A673 (cell line): ENCODE measurements around the gene RPE65. TPM values are rescaled to one million over a fixed set of nuclear protein-coding genes. Genes with fewer than 3 reads are reported as not detected.
A peak's percentile ranks its signal among the peaks of the same experiment; 100 is the strongest.

ENCODE experiments used
- BruUV-seq: library from RNA; stranded (reverse); fragments of 400-500 nt; replicated peaks from 2 replicates; lab custom pipeline; 2021; lab: Mats Ljungman, UMichigan
- CTCF ChIA-PET: fragments of 300-600 bp; sonication (Branson Sonifier 250); formaldehyde crosslinking; loops from one replicate; lab custom pipeline; 2022; ENCODE audit warnings: antibody characterized with exemption; lab: Charles Lee
- POLR2A ChIA-PET: fragments of 300-600 bp; sonication (Branson Sonifier 250); formaldehyde crosslinking; loops from one replicate; lab custom pipeline; 2022; ENCODE audit warnings: antibody characterized with exemption; ENCODE audit not compliant: low non-redundant PET; lab: Charles Lee
- DNase-seq: peaks from one replicate; pipeline ENCODE4 v3.0.0-alpha.2; 2015; ENCODE audit warnings: low spot score
- H3K27ac ChIP-seq: fragments of 200-600 bp; sonication (generic); 2 replicates; pipeline ENCODE4 v1.5.1; 2016; ENCODE audit warnings: mixed run types, low read depth, mild to moderate bottlenecking, mixed read lengths, antibody characterized with exemption, low read length; ENCODE audit not compliant: poor library complexity, severe bottlenecking
- H3K27me3 ChIP-seq: fragments of 200-600 bp; sonication (generic); replicated peaks from 2 replicates; pipeline ENCODE4 v1.6.1; 2017; ENCODE audit warnings: mixed run types, low read depth, mild to moderate bottlenecking, mixed read lengths, antibody characterized with exemption, low read length; ENCODE audit not compliant: insufficient read depth, poor library complexity
- H3K36me3 ChIP-seq: fragments of 200-600 bp; sonication (generic); 2 replicates; pipeline ENCODE4 v1.6.1; 2016; ENCODE audit warnings: mixed run types, mild to moderate bottlenecking, mixed read lengths, antibody characterized with exemption, low read length; ENCODE audit not compliant: insufficient read depth, poor library complexity, severe bottlenecking
- H3K4me1 ChIP-seq: fragments of 200-600 bp; sonication (generic); 2 replicates; pipeline ENCODE4 v1.6.1; 2017; ENCODE audit warnings: mixed run types, mild to moderate bottlenecking, mixed read lengths, antibody characterized with exemption, low read length; ENCODE audit not compliant: insufficient read depth, poor library complexity, severe bottlenecking
- H3K4me3 ChIP-seq: fragments of 200-600 bp; sonication (generic); 2 replicates; pipeline ENCODE4 v1.5.1; 2016; ENCODE audit warnings: low read depth, mixed run types, mild to moderate bottlenecking, mixed read lengths, low read length; ENCODE audit not compliant: poor library complexity, severe bottlenecking
- H3K9me3 ChIP-seq: fragments of 200-600 bp; sonication (generic); 2 replicates; pipeline ENCODE4 v1.6.1; 2016; ENCODE audit warnings: mixed run types, low read depth, mild to moderate bottlenecking, mixed read lengths, antibody characterized with exemption, low read length; ENCODE audit not compliant: poor library complexity, severe bottlenecking
- CTCF ChIP-seq: fragments of 300-800, 200-600 bp; sonication (generic); conservative IDR thresholded peaks from 2 replicates; pipeline ENCODE4 v1.5.1; 2017; ENCODE audit warnings: low read depth, mild to moderate bottlenecking, antibody characterized with exemption, low read length, moderate library complexity, mixed read lengths
- EZH2 ChIP-seq: fragments of 200-600 bp; sonication (generic); IDR thresholded peaks from 2 replicates; pipeline ENCODE4 v1.6.1; 2017; ENCODE audit warnings: borderline replicate concordance, low read depth, mild to moderate bottlenecking, mixed read lengths, antibody characterized with exemption, low read length; ENCODE audit not compliant: poor library complexity, severe bottlenecking
- intact Hi-C: fragments of 100-400 bp; cut with micrococcal nuclease; formaldehyde crosslinking; loops from one replicate; pipeline ENCODE4 v1.10.0; 2022; ENCODE audit not compliant: unreplicated experiment
- total RNA-seq: library from RNA; stranded (reverse); gene quantifications from 2 replicates; pipeline ENCODE4 v1.2.3, GENCODE V29; 2021

Gene RPE65
- total RNA-seq, 1 experiment from 2014 or later: not detected

GRCh38 chr1:68384872-68385411 is 64.8 kb downstream of the RPE65 start:
- CTCF ChIA-PET: interaction anchor here (0.9 kb wide), 1 partner anchor 10 kb away, joined by 3 read pairs; no protein-coding TSS in a partner anchor
- peak; percentile 76 for DNase-seq
- Histone ChIP-seq H3K9me3 (no peaks in the 10 kb centered on the region), H3K4me1 (peaks cover 8% of the 10 kb centered on the region), H3K27me3 (no peaks in the 10 kb centered on the region), H3K4me3 (no peak overlapping the region), H3K27ac (peak overlapping the region; percentile 28), H3K36me3 (no peaks in the 10 kb centered on the region)
- TF ChIP-seq EZH2 (no peak), CTCF (no peak)
- POLR2A ChIA-PET: no interaction called here
- no TSS peak for BruUV-seq
- intact Hi-C loops: no loop called here

GRCh38 chr1:68384321-68384813 is 65.4 kb downstream of the RPE65 start:
- ChIA-PET CTCF (interaction anchor here (0.6 to 0.9 kb wide), 3 partner anchors 9 to 619 kb away, joined by 3 to 8 read pairs (median 3); no protein-coding TSS in a partner anchor), POLR2A (no interaction called here)
- DNase-seq: peak; percentile 96
- Histone ChIP-seq H3K36me3 (no peaks in the 10 kb centered on the region), H3K27me3 (no peaks in the 10 kb centered on the region), H3K4me1 (peaks cover 8% of the 10 kb centered on the region), H3K9me3 (no peaks in the 10 kb centered on the region), H3K4me3 (no peak overlapping the region), H3K27ac (peak overlapping the region; percentile 28)
- BruUV-seq: no TSS peak
- TF ChIP-seq CTCF: peak; percentile 31; the same call in 1 of the 2 replicates
- TF ChIP-seq EZH2: no peak
- intact Hi-C loops: no loop called here

GRCh38 chr1:68383092-68383491 is 66.7 kb downstream of the RPE65 start:
- ChIA-PET CTCF (no interaction called here), POLR2A (interaction anchor here (0.6 kb wide), 1 partner anchor 773 kb away, joined by 3 read pairs; no protein-coding TSS in a partner anchor)
- no peak overlapping the region for H3K27ac ChIP-seq
- BruUV-seq: no TSS peak
- no peak overlapping the region for H3K4me3 ChIP-seq
- intact Hi-C loops: no loop called here
- no peak for TF ChIP-seq CTCF
- TF ChIP-seq EZH2: no peak
- peaks cover 14% of the 10 kb centered on the region for H3K4me1 ChIP-seq
- no peaks in the 10 kb centered on the region for H3K9me3 ChIP-seq
- H3K36me3 ChIP-seq: no peaks in the 10 kb centered on the region
- H3K27me3 ChIP-seq: no peaks in the 10 kb centered on the region
- DNase-seq: no peak
